Kidney epithelial cell (primary cell): ENCODE data around the gene MRPS18A. TPM values are rescaled to one million over a fixed set of nuclear protein-coding genes. Genes with fewer than 3 reads are reported as not detected.

Experiments
- DNase-seq: peaks from one replicate; pipeline ENCODE4 v3.0.0-alpha.2; 2010; ENCODE audit warnings: low read depth
- H3K27me3 ChIP-seq: 2 replicates; pipeline ENCODE4 v1.6.0; 2011; ENCODE audit warnings: low read length; ENCODE audit not compliant: control insufficient read depth, insufficient read depth
- H3K36me3 ChIP-seq: 2 replicates; pipeline ENCODE4 v1.5.1; 2011; ENCODE audit warnings: low read length; ENCODE audit not compliant: control insufficient read depth, insufficient read depth
- H3K4me3 ChIP-seq: 2 replicates; pipeline ENCODE4 v1.5.1; 2011; ENCODE audit warnings: low read depth, mild to moderate bottlenecking, control low read depth, low read length
- total RNA-seq: library from RNA; depleted of rRNA; stranded (reverse); fragments of >200 nt; gene quantifications from 2 replicates; pipeline ENCODE4 v1.2.3, GENCODE V29; 2015
- TF ChIP-seq, protein P1 (sequence below): IDR thresholded peaks from 2 replicates; pipeline ENCODE4 v1.5.1; 2011; ENCODE audit warnings: mild to moderate bottlenecking, moderate library complexity, low read length, control low read depth, inconsistent platforms; ENCODE audit not compliant: insufficient read depth, poor library complexity, severe bottlenecking

MRPS18A gene
- total RNA-seq, 1 donor from 2014 or later: 78.9 TPM

DNA sequence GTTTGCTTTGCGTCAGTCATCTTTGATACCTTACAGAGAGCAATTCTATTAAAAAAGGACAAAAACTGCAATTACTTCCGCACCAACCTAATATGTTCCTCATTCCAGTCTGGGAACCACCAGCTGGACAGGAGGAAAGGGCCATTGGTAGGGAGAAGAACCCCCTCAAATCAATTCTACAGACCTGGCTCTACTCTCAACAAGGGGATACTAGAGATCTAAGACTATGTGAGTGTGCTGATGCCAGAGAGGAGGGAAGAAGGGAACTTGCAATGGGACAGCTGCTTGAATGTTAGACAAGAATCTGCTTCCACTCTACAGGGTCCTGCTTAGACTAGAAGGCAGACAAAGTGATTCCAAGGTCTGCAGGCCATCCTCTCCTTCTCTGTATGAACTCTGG, 13.3 kb downstream of the MRPS18A start:
- TF ChIP-seq, protein P1, sequence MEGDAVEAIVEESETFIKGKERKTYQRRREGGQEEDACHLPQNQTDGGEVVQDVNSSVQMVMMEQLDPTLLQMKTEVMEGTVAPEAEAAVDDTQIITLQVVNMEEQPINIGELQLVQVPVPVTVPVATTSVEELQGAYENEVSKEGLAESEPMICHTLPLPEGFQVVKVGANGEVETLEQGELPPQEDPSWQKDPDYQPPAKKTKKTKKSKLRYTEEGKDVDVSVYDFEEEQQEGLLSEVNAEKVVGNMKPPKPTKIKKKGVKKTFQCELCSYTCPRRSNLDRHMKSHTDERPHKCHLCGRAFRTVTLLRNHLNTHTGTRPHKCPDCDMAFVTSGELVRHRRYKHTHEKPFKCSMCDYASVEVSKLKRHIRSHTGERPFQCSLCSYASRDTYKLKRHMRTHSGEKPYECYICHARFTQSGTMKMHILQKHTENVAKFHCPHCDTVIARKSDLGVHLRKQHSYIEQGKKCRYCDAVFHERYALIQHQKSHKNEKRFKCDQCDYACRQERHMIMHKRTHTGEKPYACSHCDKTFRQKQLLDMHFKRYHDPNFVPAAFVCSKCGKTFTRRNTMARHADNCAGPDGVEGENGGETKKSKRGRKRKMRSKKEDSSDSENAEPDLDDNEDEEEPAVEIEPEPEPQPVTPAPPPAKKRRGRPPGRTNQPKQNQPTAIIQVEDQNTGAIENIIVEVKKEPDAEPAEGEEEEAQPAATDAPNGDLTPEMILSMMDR: no peak
- no peak overlapping the region for H3K4me3 ChIP-seq
- no peaks in the 10 kb centered on the region for H3K27me3 ChIP-seq
- DNase-seq: no peak
- peaks cover 6% of the 10 kb centered on the region for H3K36me3 ChIP-seq

DNA sequence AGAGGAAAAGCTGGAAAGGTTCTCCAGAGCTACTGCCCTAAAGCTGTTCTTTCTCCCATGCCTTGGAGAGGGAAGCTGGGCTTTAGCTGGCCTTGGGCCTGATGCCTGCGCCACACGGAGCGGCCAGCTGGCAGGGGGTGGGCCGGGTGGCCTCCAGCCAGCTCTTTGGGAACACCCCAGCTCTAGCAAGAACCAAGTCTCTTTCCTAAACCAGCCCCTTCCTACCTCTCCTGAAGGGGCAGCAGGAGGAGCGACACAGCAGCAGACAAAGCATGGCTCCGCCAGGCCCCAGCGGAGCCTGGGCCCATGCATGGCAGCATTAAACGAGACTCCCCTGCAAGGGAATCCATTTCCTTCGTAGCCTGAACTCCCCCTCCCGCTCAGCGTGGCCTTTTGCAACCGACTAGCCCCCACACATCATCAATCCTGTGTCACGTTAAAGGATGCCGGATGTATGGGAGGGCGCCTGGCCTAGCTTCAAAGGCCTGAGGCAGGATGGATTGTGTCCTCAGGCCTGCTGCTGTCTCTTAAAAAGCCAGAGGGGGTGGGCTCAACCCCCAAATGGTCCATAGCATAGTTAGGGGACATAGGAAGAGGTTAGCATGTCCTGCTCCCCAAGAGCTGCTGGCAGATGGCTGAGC, 14.0 kb downstream of the MRPS18A start:
- TF ChIP-seq, protein P1: no peak
- no peak for DNase-seq
- Histone ChIP-seq H3K36me3 (peaks cover 6% of the 10 kb centered on the region), H3K27me3 (no peaks in the 10 kb centered on the region), H3K4me3 (no peak overlapping the region)

DNA sequence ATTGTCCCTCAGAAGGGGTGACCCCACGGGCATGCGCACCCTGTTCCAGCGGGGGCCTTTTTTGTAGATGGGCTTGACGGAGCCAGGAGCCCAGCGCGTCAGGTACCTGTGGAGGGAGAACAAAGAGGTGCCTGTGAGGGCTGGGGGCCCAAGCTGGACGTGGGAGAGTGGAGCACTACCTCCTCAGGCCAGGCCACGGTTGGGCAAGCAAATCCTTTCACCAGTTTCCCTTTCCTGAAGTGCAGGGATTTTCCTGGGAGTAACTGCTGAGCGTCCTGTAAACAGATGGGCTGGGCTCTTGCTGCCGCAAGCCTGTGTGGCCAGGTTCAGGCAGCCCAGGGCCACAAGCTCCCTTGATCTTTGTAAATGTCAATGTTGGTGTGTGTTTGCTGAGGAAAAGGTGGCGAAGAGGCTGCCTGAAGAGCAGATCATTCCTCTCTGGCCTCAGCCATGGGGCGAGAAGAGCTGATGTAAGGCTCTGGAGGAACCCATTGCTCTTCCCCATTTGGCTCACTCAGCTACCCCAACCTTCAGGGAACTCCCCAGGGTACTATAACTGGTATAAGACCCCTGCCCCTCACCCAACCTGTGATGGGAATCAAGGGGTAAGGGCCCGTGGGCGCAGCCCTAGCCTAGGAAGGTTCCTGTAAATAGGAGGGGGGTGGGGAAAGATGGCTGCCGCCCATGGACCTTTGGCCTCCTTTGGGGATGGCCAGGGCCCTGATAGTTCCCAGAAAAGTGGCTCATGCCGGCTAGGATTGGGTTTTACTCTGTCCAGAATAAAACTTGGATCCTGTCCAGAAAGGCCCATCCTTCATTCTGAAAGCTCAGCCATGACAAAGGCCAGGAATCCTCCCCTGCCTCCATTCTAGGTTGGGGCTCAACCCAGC, 15.5 kb downstream of the MRPS18A start:
- no peak for DNase-seq
- peaks cover 4% of the 10 kb centered on the region for H3K36me3 ChIP-seq
- no peak overlapping the region for H3K4me3 ChIP-seq
- TF ChIP-seq, protein P1: no peak
- H3K27me3 ChIP-seq: no peaks in the 10 kb centered on the region

DNA sequence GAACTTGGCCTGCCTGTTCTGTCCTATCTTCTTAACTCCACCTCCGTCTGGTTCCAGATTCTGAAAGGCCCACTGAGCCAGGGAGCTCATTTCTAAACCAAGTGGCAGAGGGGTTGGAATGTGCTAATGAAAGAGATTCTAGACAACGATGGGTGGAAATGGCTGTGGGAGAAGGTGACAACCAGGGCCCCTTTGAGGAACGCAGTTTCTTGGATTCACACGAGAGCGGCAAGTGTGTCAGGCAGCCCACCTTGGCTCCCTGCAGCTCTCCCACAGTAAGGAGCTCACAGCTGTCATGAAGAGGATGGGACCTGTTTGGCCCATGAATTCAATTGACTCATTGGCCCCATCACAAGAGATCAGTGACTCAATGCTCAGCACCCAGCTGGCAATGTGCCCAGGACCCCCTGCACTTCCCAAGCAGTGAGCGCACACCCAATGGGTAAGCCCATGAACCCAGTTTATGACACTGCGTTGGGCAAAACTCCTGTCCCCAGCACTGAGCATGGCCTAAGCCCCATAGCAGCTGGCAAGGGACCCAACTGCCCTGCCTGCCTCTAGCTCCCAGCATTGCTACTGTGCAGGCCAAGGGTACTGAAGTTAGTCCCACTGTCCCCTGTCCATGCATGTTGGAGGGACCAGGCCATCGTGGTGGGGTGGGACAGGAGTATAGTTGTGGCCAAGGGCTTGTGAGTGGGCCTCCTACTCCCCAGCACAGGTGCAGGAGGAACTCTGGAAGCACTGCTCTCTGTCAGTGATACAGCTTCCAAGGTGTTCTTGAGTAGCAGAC, 16.4 kb downstream of the MRPS18A start:
- H3K4me3 ChIP-seq: no peak overlapping the region
- no peak for DNase-seq
- peaks cover 4% of the 10 kb centered on the region for H3K36me3 ChIP-seq
- H3K27me3 ChIP-seq: no peaks in the 10 kb centered on the region
- TF ChIP-seq, protein P1: no peak

DNA sequence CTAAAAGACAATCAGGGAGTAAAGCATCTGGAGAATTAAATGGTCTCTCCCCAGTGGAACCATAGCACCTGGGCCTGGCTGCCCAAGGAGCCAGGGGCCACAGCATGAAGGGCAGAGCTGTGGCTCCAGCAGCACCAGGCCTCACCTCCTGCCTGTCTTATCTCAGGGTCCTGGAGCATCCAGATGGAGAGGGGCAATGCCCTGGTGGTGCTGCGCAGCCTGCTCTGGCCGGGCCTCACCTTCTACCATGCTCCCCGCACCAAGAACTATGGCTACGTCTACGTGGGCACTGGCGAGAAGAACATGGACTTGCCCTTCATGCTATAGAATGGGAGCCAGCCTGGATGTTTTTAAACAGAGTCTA, 17.0 kb downstream of the MRPS18A start:
- TF ChIP-seq, protein P1: no peak
- DNase-seq: no peak
- Histone ChIP-seq H3K27me3 (no peaks in the 10 kb centered on the region), H3K4me3 (no peak overlapping the region), H3K36me3 (peaks cover 4% of the 10 kb centered on the region)
